GM19099 (cell line): ENCODE results near the gene EFNB1.

ENCODE experiments used
- POLR2A ChIP-seq: IDR thresholded peaks from 3 replicates; pipeline ENCODE4 v1.6.1; 2011; ENCODE audit warnings: low read depth; ENCODE audit not compliant: insufficient read length; ENCODE audit errors: extremely low read depth

EFNB1 gene

DNA sequence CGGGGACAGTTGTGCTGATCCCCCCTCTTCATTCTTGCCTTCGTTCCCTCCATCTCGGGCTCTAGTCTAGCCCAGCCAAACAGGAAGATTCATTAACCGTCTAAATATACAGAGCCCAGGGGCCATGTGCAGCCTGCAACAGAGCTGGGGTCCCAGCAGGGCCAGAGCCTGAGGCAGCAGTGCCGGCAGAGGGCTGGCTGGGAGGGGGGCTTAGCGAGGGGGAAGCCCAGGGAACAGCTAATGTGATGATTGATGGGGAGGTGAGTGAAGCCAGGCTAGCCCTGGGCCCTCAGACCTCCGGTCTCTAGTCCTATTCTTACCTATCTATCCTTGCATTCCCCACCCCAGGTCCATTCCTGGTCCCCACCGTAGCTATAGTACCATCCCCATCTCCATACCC, 22.3 kb downstream of the EFNB1 start:
- TF ChIP-seq POLR2A, result no peak

- TF ChIP-seq POLR2A, result no peak
These were observed 23.2 kb downstream of the EFNB1 start for GRCh38 chrX:68852046-68852445.

- no peak for TF ChIP-seq POLR2A
These were observed 24.9 kb downstream of the EFNB1 start for GRCh38 chrX:68853665-68854251.

DNA sequence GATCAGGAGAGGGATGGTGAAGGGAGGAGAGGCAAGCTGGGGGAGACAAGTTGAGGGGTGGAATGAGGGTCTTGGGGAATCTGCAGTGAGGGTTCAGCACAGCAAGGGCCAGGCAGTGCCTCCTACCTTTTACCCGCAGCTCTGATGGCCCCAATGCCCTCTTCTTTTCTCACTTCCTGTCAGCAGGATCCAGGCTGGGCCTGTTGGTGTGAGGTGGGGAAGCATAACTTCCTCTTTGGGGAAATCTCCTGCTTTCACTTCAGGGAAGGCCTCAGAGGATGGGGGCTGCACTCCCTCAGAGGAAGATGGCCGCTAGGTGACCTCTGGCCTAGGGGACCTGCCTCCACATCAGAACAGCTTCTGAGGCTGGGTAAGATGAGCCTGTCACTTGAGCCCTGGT, 36.5 kb downstream of the EFNB1 start:
- no peak for TF ChIP-seq POLR2A

DNA sequence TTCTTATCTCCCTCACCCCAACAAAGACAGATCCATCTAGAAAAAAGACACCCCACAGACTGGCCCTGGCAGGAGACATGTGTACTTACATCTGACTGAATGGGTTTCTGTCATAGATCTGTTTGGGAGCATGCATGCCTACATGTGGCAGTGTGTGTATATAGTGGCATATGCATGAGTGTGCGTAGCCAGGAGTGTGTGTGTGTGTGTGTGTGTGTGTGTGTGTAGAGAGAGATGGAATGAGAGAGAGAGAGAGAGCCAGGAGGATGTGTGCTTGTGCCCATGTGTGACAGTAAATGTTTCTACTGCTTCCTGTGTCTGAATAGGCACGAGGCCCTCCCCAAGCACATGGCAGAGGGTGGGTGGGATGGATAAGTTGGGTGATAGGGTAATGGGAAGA, 37.1 kb downstream of the EFNB1 start:
- TF ChIP-seq POLR2A, result no peak

DNA sequence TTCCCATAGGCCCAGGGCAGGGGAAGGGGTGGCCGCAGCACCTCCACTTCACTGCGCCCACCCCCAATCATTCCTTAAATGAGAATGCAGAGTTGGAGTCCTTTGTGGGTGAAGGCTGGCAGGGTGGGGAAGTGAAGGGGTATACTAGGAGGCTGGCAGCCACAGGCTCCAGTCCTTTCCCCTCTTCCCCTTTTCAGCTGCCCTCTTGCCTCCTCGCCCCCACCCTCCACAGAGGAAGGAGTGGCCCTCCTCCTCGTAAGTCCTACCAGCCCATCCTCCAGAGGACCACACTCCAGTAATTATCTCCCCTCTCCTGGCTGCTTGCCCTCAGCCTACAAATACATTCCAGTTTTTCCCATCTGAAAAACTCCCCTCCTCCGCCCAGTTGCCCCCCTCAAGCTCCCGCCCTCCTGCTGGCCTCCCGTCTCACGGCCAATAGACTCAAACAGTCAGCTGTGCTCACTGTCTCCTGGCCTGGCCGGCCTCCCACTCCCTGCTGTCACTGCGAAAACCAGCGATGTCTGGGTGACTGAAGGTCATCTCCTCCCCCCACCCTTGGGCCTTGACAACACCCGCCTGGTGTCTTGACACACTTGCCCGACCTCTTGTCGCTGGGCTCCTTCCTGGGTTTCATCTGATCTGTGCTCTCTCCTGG, 38.8 kb downstream of the EFNB1 start:
- no peak for TF ChIP-seq POLR2A

DNA sequence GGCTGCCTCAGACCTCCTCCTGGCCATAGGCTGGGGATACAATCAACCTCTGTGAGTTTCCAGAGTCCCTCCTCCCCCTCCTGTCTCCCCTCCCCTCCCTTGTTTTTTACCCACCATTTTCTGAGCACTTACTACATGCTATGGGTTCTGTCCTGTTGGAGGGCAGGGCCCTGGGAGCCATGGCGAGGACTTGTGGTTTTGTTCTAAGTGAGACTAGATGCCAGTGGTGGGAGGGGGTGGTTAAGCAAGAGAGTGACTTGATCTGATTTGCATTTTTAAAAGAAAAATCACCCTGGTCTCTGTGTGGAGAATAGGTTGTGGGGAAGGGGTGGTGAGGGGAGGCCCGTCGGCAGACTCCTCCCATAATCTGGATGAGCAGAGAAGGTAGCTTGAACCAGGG, 39.5 kb downstream of the EFNB1 start:
- no peak for TF ChIP-seq POLR2A

DNA sequence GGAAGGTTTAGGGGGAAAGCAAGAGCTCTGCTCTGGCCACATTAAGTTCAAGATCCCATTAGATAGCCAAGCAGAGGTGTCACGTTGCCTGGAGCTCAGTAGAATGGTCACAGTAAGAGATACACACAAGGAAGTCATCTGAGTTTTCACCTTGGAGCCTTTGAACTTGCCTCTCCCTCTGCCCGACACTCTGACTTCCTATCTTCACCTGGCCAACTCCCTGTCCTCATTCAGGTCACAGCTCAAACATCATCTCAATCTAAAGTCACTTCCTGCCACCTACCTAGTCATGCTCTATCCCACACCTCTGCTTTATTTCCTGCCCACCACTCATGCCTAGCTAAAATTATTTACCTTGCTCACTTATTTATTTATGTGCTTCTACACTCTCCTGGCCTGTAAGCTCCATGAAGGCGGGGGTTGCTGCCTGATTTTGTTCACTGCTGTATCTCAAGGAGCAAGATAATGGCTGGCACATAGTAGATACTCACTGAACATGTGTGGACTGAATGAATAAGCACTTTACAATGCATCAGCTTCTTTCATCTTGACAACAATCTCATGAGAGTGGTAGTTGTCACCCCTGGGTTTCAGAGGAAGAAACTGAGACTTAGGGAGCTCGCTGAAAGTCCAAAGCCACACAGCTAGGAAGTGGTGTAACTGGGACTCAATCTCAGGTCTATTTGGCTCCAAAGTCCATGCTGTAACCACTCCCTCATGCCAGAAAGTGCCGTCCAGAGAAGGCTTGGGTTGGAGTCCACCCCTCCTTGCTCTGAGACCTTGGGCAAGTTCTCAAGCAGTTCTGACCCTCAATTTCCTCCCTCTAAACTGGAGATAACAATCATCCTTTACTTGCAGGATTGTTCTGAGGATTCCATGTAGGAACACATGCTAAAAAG, 40.3 kb downstream of the EFNB1 start:
- TF ChIP-seq POLR2A, result no peak

- TF ChIP-seq POLR2A, result no peak
These were observed 41.5 kb downstream of the EFNB1 start for GRCh38 chrX:68870357-68870756.

DNA sequence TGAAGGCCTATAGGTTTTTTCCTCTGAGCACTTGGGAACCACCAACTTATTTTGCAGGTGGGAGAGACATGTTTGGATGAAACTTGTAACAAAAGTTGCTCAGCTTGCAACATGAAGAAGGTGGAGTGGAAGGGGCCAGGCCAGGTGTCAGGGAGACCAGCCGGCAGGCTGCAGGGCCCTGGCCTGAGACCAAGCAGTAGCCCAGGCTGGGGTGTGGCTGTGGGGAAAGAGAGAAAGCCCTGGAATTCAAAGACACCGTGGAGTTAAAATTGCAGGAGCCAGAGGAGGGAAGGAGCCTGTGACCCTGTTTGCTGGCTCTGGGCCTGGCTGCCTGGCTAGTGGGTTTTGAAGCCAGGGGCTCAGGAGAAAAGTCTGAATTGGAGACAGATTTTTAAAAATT, 43.4 kb downstream of the EFNB1 start:
- no peak for TF ChIP-seq POLR2A

GRCh38 chrX:68874076-68874475, 45.3 kb downstream of the EFNB1 start:
- no peak for TF ChIP-seq POLR2A

- no peak for TF ChIP-seq POLR2A
These were observed 47.9 kb downstream of the EFNB1 start for GRCh38 chrX:68876731-68877130.

GRCh38 chrX:68877606-68878005, 48.8 kb downstream of the EFNB1 start:
- TF ChIP-seq POLR2A, result no peak

DNA sequence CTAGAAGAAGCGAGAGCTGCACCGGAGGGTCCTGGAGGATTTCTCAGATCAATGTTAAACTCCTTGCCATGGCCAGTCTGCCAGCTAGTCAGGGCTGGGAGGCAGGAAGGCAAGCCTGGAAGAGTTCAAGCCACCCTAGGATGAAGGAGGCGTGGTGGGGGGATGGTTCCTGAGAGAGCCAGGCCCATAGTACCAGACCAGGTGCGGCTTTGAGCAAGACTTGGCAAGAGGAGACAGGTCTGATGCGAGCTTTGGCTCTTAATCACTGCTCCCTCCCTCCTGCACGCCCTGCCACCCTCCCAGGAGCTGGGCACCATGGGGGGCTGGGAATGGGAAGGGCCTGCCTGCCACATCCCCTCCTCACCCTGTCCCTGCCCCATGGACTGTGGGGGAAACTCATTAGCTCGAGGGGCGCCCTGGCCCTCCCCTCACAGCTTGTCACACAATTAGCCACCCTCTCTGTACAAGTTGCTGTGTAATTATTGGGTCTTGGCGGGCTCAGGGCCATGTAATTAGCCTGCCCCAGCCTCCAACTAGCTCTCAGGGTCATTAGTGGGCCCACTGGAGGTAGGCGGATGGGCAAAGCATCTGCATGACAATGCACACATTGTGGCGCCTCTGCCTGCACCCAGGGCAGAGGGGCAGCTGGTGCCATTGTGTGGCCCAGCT, 50.3 kb downstream of the EFNB1 start:
- no peak for TF ChIP-seq POLR2A

DNA sequence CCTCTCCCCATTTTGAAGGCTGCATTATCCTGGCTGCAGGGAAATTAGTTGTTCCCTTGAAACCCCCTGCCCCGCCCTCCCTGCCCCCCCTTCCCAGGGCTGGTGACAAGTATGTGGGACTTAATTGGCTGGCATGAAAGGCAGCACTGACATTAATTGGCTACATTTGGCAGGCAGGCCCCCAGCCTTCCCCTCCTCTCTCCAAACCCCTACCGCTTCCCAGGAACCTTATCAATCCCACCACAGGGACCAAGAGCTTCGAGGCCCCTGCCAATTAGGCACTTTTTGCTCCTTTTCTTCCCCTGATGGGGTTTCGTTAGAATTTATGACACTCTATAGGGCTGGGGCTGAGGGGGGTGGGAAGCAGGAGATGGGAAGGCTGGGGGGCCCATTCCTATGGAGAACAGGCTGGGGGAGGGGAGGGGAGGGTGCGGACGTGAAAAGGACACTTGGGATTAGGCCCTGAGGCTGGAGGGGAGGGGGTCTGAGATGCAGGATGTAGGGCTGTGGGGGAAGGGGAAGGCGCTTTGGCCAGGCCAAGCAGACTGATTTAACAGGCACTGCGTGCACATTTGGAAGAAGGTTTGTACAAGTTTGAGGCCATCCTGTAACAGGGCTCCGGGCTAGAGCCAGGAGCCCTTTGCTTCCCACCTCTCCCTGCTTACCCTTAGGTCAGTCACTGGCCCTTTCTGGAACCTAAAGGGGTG, 52.2 kb downstream of the EFNB1 start:
- TF ChIP-seq POLR2A, result no peak
